ENCODE results near the gene CAMK1D. TPM values are rescaled to one million over a fixed set of nuclear protein-coding genes. Genes with fewer than 3 reads are reported as not detected.

The CAMK1D gene
- total and polyA plus RNA-seq, 2 experiments from 2014 or later = 3.5 to 6.0 TPM

DNA sequence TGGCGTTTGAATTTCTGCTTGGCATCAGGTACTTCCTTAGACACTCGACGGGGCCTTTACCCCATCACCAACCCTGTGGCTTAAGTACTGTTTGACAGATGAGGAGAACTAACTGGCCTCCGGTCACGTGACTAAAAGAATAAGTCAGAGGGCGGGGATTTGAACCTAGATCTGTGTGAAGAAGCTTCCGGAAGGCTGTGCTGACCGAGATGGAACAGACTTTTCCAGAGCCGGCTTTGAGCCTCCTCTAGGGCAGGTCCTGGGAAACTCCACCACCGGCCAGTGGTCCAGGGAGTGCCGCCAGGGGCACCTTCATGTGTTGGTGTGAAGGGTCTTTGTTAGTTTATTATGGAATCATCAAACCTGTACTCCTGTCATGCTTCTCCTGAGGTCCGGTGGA, 26.9 kb downstream of the CAMK1D start:
- no peaks in the 10 kb centered on the region for H3K79me2 ChIP-seq
- WGBS (ENCODE audit: low lambda C conversion rate, missing lambda C conversion rate) = 94% methylated on average over 12 of the region's 12 CpGs
- H3K4me3 ChIP-seq = no peak overlapping the region
- H3K4me1 ChIP-seq (ENCODE audit: insufficient read depth) = no peaks in the 10 kb centered on the region
- no peaks in the 10 kb centered on the region for H3K9me3 ChIP-seq (ENCODE audit: low read depth)
- no peak overlapping the region for H3K4me2 ChIP-seq
- H4K20me1 ChIP-seq (ENCODE audit: insufficient read depth, poor library complexity, severe bottlenecking) = no peaks in the 10 kb centered on the region
- no peak overlapping the region for H3K27ac ChIP-seq
- H3K36me3 ChIP-seq (replicated peaks; ENCODE audit: insufficient read depth, low read depth) = no peaks in the 10 kb centered on the region
- no peak overlapping the region for H2AFZ ChIP-seq
- no peaks in the 10 kb centered on the region for H3K9me2 ChIP-seq (replicated peaks; ENCODE audit: insufficient read depth)
- H3K27me3 ChIP-seq = no peaks in the 10 kb centered on the region
- no peak for DNase-seq (ENCODE audit: low spot score)
- TF ChIP-seq, protein P1, sequence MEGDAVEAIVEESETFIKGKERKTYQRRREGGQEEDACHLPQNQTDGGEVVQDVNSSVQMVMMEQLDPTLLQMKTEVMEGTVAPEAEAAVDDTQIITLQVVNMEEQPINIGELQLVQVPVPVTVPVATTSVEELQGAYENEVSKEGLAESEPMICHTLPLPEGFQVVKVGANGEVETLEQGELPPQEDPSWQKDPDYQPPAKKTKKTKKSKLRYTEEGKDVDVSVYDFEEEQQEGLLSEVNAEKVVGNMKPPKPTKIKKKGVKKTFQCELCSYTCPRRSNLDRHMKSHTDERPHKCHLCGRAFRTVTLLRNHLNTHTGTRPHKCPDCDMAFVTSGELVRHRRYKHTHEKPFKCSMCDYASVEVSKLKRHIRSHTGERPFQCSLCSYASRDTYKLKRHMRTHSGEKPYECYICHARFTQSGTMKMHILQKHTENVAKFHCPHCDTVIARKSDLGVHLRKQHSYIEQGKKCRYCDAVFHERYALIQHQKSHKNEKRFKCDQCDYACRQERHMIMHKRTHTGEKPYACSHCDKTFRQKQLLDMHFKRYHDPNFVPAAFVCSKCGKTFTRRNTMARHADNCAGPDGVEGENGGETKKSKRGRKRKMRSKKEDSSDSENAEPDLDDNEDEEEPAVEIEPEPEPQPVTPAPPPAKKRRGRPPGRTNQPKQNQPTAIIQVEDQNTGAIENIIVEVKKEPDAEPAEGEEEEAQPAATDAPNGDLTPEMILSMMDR (IDR thresholded peaks at IDR 0.05; ENCODE audit: poor library complexity) = no peak
- TF ChIP-seq EZH2 (IDR thresholded peaks at IDR 0.05; ENCODE audit: borderline replicate concordance) (no peak), EZH2phosphoT487 (IDR thresholded peaks at IDR 0.05; ENCODE audit: low read depth, severe bottlenecking, unreplicated experiment) (no peak)

DNA sequence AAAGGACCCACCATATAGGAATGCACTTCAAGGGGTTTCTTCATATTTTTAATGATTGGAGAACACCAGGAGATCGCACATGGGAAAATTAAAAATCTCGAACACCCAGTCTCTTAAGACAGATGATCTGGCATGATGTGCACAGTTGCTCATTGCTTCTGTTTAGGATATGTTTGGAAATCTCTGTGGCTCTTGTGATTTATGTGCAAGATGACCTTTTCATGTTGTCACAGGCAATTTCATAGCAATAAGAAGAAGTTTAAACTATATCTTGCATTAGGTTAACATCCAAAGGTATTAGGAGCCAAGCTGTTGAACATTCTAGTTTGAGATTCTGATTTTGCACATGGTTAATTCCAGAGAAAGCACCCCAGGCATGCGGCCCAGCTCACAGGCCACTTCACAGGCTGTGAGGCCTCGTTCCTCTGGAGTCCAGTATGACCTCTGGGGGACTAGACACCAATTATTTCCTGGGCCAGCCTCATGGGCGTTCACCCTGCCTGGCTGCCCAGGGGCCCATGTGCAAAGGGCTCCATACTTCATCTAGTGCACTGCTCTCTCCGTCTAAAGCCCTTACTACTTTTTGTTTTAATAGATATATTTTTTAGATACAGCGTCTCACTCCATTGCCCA, 28.4 kb downstream of the CAMK1D start:
- WGBS (ENCODE audit: low lambda C conversion rate, missing lambda C conversion rate) = 90% methylated on average over 7 of the region's 7 CpGs
- no peak overlapping the region for H3K27ac ChIP-seq

DNA sequence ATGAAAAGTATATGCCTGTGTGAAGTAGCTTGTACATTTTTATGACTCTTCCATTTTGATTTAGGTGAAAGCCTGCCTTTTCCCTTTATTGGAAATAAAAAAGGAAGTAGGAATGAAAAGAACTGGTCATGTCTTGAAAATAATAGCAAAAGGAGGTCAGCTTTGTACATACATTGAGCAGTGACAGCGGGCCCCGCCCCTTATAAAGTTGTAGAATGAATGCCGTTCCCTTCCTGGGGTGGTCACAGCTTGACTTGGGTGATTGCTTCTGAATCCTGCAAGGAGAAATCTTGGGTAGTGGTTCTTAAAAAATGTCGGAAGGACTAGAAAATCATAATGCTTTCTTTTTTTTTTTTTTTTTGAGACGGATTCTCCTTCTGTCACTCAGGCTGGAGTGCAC, 31.7 kb downstream of the CAMK1D start:
- no peak for DNase-seq (ENCODE audit: low spot score)
- Histone ChIP-seq H3K4me2 (no peak overlapping the region), H3K4me3 (no peak overlapping the region), H3K27me3 (no peaks in the 10 kb centered on the region), H2AFZ (no peak overlapping the region), H3K9me3 (ENCODE audit: low read depth) (no peaks in the 10 kb centered on the region), H3K79me2 (no peaks in the 10 kb centered on the region), H3K4me1 (ENCODE audit: insufficient read depth) (no peaks in the 10 kb centered on the region), H4K20me1 (ENCODE audit: insufficient read depth, poor library complexity, severe bottlenecking) (no peaks in the 10 kb centered on the region), H3K9me2 (replicated peaks; ENCODE audit: insufficient read depth) (no peaks in the 10 kb centered on the region), H3K27ac (no peak overlapping the region), H3K36me3 (replicated peaks; ENCODE audit: insufficient read depth, low read depth) (no peaks in the 10 kb centered on the region)
- 91% methylated on average over 5 of the region's 5 CpGs for WGBS (ENCODE audit: low lambda C conversion rate, missing lambda C conversion rate)
- TF ChIP-seq EZH2phosphoT487 (IDR thresholded peaks at IDR 0.05; ENCODE audit: low read depth, severe bottlenecking, unreplicated experiment) = no peak
- TF ChIP-seq, protein P1 (IDR thresholded peaks at IDR 0.05; ENCODE audit: poor library complexity) = no peak
- TF ChIP-seq EZH2 (IDR thresholded peaks at IDR 0.05; ENCODE audit: borderline replicate concordance) = no peak

More for the DNA sequence above, 28.4 kb downstream of the CAMK1D start:
- no peak overlapping the region for H2AFZ ChIP-seq
- H3K4me3 ChIP-seq = no peak overlapping the region
- no peak overlapping the region for H3K4me2 ChIP-seq
- no peaks in the 10 kb centered on the region for H3K36me3 ChIP-seq (replicated peaks; ENCODE audit: insufficient read depth, low read depth)
- no peaks in the 10 kb centered on the region for H4K20me1 ChIP-seq (ENCODE audit: insufficient read depth, poor library complexity, severe bottlenecking)
- DNase-seq (ENCODE audit: low spot score) = no peak
- no peaks in the 10 kb centered on the region for H3K9me3 ChIP-seq (ENCODE audit: low read depth)
- H3K27me3 ChIP-seq = no peaks in the 10 kb centered on the region
- no peaks in the 10 kb centered on the region for H3K9me2 ChIP-seq (replicated peaks; ENCODE audit: insufficient read depth)
- H3K4me1 ChIP-seq (ENCODE audit: insufficient read depth) = no peaks in the 10 kb centered on the region
- TF ChIP-seq, protein P1 (IDR thresholded peaks at IDR 0.05; ENCODE audit: poor library complexity) = no peak
- TF ChIP-seq EZH2phosphoT487 (IDR thresholded peaks at IDR 0.05; ENCODE audit: low read depth, severe bottlenecking, unreplicated experiment) = no peak
- H3K79me2 ChIP-seq = no peaks in the 10 kb centered on the region

All from hepatocyte (in vitro differentiated cells).